Measurements from ENCODE around the gene CRYGC. TPM values are rescaled to one million over a fixed set of nuclear protein-coding genes. Genes with fewer than 3 reads are reported as not detected.
A peak's percentile ranks its signal among the peaks of the same experiment; 100 is the strongest.

The CRYGC gene
- polyA plus RNA-seq, 3 donors = not detected

- Mint-ChIP-seq H3K4me1 (peaks cover 20% of the 10 kb centered on the region), H3K9me3 (no peaks in the 10 kb centered on the region), H3K27me3 (ENCODE audit: low read depth in 3 of 3) (peaks cover 0 to 2% (median 1%) of the 10 kb centered on the region in 3 donors), H3K36me3 (no peaks in the 10 kb centered on the region), H3K4me3 (no peak overlapping the region), H3K27ac (no peak overlapping the region)
- Histone ChIP-seq H3K79me2 (ENCODE audit: insufficient read depth, low read length) (no peaks in the 10 kb centered on the region), H3K4me3 (replicated peaks in 1 of 3; ENCODE audit: low read depth in 2 of 3, low read length in 3 of 3) (no peak overlapping the region), H3K4me1 (ENCODE audit: control insufficient read depth in 1 of 2, insufficient read depth in 2 of 2, low read length in 2 of 2) (peaks cover 9 to 10% of the 10 kb centered on the region in 2 donors), H3K27ac (ENCODE audit: low read depth in 1 of 2, low read length in 2 of 2) (no peak overlapping the region), H3K9me3 (replicated peaks in 1 of 2; ENCODE audit: control insufficient read depth in 1 of 2, insufficient read depth in 1 of 2, low read length in 2 of 2) (no peaks in the 10 kb centered on the region), H2AFZ (ENCODE audit: insufficient read depth, low read depth, low read length, poor library complexity, severe bottlenecking) (no peak overlapping the region), H3K27me3 (ENCODE audit: control insufficient read depth in 2 of 2, insufficient read depth in 2 of 2, low read length in 2 of 2) (no peaks in the 10 kb centered on the region), H3K36me3 (replicated peaks in 1 of 2; ENCODE audit: control insufficient read depth in 1 of 2, insufficient read depth in 2 of 2, low read length in 2 of 2) (no peaks in the 10 kb centered on the region), H3K4me2 (replicated peaks; ENCODE audit: extremely low read depth, low read length, poor library complexity, severe bottlenecking) (no peak overlapping the region), H4K20me1 (ENCODE audit: insufficient read depth, low read length) (no peaks in the 10 kb centered on the region), H3K9ac (ENCODE audit: insufficient read depth, low read length, poor library complexity, severe bottlenecking) (no peak overlapping the region)
- no CpG with 5 or more reads among the region's 4 CpGs for WGBS (ENCODE audit: insufficient coverage)
- TF ChIP-seq CTCF (IDR thresholded peaks at IDR 0.05) = no peak
- DNase-seq = no peak
- intact Hi-C loops (cut with micrococcal nuclease) = loop anchor here in 1 of 2 donors (10.0 kb wide), 1 partner anchor 76 kb away; the partner anchor contains the start of gene IDH1
Observed at GRCh38 chr2:208179028-208179609, 49.5 kb upstream of the CRYGC start.

- Mint-ChIP-seq H3K4me3 (no peak overlapping the region), H3K4me1 (peaks cover 28% of the 10 kb centered on the region), H3K27ac (peak overlapping the region in 1 of 7 donors; percentile 30), H3K9me3 (no peaks in the 10 kb centered on the region), H3K36me3 (no peaks in the 10 kb centered on the region), H3K27me3 (ENCODE audit: low read depth in 3 of 3) (peaks cover 0 to 6% (median 0%) of the 10 kb centered on the region in 3 donors)
- Histone ChIP-seq H3K4me3 (replicated peaks in 1 of 3; ENCODE audit: low read depth in 2 of 3, low read length in 3 of 3) (no peak overlapping the region), H3K4me2 (replicated peaks; ENCODE audit: extremely low read depth, low read length, poor library complexity, severe bottlenecking) (no peak overlapping the region), H4K20me1 (ENCODE audit: insufficient read depth, low read length) (no peaks in the 10 kb centered on the region), H3K36me3 (replicated peaks in 1 of 2; ENCODE audit: control insufficient read depth in 1 of 2, insufficient read depth in 2 of 2, low read length in 2 of 2) (no peaks in the 10 kb centered on the region), H3K9me3 (replicated peaks in 1 of 2; ENCODE audit: control insufficient read depth in 1 of 2, insufficient read depth in 1 of 2, low read length in 2 of 2) (no peaks in the 10 kb centered on the region), H3K27ac (ENCODE audit: low read depth in 1 of 2, low read length in 2 of 2) (no peak overlapping the region), H2AFZ (ENCODE audit: insufficient read depth, low read depth, low read length, poor library complexity, severe bottlenecking) (no peak overlapping the region), H3K27me3 (ENCODE audit: control insufficient read depth in 2 of 2, insufficient read depth in 2 of 2, low read length in 2 of 2) (no peaks in the 10 kb centered on the region), H3K4me1 (ENCODE audit: control insufficient read depth in 1 of 2, insufficient read depth in 2 of 2, low read length in 2 of 2) (peaks cover 19 to 23% of the 10 kb centered on the region in 2 donors), H3K79me2 (ENCODE audit: insufficient read depth, low read length) (no peaks in the 10 kb centered on the region), H3K9ac (ENCODE audit: insufficient read depth, low read length, poor library complexity, severe bottlenecking) (no peak overlapping the region)
- WGBS (ENCODE audit: insufficient coverage) = 87% methylated on average over 6 of the region's 6 CpGs
- intact Hi-C loops (cut with micrococcal nuclease) = loop anchor here in 1 of 2 donors (10.0 kb wide), 1 partner anchor 79 kb away; the partner anchor contains the start of gene IDH1
- DNase-seq = no peak
- no peak for TF ChIP-seq CTCF (IDR thresholded peaks at IDR 0.05)
Observed at GRCh38 chr2:208175840-208176153, 46.2 kb upstream of the CRYGC start.
